Loucy (cell line): ENCODE measurements around the gene FUT4.

ENCODE experiments used
- EZH2phosphoT487 ChIP-seq: fragments of 200-600 bp; IDR thresholded peaks from 2 replicates; pipeline ENCODE4 v1.6.1; 2018; ENCODE audit warnings: antibody characterized with exemption, mild to moderate bottlenecking, moderate library complexity, borderline replicate concordance
- TF ChIP-seq, protein P1 (sequence below): fragments of 200-600 bp; sonication (generic); conservative IDR thresholded peaks from 2 replicates; pipeline ENCODE4 v1.5.1; 2014; ENCODE audit warnings: mild to moderate bottlenecking, antibody characterized with exemption, low read length

DNA sequence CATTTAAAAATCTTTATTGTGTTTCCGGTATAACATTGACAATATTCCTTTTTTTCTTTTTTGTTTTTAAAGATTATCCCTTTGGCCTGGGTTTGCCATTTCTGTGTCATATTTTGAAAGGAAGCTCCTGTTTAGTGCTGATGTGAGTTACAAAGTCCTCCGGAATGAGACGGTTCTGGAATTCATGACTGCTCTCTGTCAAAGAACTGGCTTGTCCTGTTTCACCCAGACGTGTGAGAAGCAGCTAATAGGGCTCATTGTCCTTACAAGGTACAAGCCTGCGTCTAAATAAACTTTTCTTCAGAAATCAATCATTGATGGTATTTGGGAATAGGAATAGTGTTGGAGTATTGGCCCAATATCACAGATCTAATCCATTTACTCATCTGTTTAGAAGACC lies 43.3 kb downstream of the FUT4 start:
- TF ChIP-seq, protein P1, sequence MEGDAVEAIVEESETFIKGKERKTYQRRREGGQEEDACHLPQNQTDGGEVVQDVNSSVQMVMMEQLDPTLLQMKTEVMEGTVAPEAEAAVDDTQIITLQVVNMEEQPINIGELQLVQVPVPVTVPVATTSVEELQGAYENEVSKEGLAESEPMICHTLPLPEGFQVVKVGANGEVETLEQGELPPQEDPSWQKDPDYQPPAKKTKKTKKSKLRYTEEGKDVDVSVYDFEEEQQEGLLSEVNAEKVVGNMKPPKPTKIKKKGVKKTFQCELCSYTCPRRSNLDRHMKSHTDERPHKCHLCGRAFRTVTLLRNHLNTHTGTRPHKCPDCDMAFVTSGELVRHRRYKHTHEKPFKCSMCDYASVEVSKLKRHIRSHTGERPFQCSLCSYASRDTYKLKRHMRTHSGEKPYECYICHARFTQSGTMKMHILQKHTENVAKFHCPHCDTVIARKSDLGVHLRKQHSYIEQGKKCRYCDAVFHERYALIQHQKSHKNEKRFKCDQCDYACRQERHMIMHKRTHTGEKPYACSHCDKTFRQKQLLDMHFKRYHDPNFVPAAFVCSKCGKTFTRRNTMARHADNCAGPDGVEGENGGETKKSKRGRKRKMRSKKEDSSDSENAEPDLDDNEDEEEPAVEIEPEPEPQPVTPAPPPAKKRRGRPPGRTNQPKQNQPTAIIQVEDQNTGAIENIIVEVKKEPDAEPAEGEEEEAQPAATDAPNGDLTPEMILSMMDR, result no peak
- no peak for TF ChIP-seq EZH2phosphoT487
